Panc1 (cell line): ENCODE data around the gene OARD1.

Experiments
- SIN3A ChIP-seq: IDR thresholded peaks from 2 replicates; pipeline ENCODE4 v1.6.1; 2012; ENCODE audit warnings: low read depth, mild to moderate bottlenecking, low read length, moderate library complexity, borderline replicate concordance; ENCODE audit not compliant: insufficient read depth
- TCF7L2 ChIP-seq: IDR thresholded peaks from 2 replicates; pipeline ENCODE4 v1.6.1; 2011; ENCODE audit warnings: mild to moderate bottlenecking, low read depth, low read length, inconsistent platforms
- TF ChIP-seq, protein P1 (sequence below): fragments of 450-650 bp; IDR thresholded peaks from 2 replicates; pipeline ENCODE4 v1.5.1; 2017; ENCODE audit warnings: mild to moderate bottlenecking
- TF ChIP-seq, protein P2 (sequence below), 2 experiments: IDR thresholded peaks; 2 replicates each; pipeline ENCODE4 v1.6.1; 2011 to 2012; ENCODE audit warnings: low read depth in 2 of 2, control low read depth in 1 of 2, low read length in 1 of 2, mild to moderate bottlenecking in 1 of 2, moderate library complexity in 1 of 2; ENCODE audit not compliant: insufficient read depth in 1 of 2

GRCh38 chr6:41085182-41085581 is 13.0 kb upstream of the OARD1 start:
- TF ChIP-seq TCF7L2 (no peak), SIN3A (no peak)
- TF ChIP-seq, protein P1, sequence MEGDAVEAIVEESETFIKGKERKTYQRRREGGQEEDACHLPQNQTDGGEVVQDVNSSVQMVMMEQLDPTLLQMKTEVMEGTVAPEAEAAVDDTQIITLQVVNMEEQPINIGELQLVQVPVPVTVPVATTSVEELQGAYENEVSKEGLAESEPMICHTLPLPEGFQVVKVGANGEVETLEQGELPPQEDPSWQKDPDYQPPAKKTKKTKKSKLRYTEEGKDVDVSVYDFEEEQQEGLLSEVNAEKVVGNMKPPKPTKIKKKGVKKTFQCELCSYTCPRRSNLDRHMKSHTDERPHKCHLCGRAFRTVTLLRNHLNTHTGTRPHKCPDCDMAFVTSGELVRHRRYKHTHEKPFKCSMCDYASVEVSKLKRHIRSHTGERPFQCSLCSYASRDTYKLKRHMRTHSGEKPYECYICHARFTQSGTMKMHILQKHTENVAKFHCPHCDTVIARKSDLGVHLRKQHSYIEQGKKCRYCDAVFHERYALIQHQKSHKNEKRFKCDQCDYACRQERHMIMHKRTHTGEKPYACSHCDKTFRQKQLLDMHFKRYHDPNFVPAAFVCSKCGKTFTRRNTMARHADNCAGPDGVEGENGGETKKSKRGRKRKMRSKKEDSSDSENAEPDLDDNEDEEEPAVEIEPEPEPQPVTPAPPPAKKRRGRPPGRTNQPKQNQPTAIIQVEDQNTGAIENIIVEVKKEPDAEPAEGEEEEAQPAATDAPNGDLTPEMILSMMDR: no peak
- TF ChIP-seq, protein P2, sequence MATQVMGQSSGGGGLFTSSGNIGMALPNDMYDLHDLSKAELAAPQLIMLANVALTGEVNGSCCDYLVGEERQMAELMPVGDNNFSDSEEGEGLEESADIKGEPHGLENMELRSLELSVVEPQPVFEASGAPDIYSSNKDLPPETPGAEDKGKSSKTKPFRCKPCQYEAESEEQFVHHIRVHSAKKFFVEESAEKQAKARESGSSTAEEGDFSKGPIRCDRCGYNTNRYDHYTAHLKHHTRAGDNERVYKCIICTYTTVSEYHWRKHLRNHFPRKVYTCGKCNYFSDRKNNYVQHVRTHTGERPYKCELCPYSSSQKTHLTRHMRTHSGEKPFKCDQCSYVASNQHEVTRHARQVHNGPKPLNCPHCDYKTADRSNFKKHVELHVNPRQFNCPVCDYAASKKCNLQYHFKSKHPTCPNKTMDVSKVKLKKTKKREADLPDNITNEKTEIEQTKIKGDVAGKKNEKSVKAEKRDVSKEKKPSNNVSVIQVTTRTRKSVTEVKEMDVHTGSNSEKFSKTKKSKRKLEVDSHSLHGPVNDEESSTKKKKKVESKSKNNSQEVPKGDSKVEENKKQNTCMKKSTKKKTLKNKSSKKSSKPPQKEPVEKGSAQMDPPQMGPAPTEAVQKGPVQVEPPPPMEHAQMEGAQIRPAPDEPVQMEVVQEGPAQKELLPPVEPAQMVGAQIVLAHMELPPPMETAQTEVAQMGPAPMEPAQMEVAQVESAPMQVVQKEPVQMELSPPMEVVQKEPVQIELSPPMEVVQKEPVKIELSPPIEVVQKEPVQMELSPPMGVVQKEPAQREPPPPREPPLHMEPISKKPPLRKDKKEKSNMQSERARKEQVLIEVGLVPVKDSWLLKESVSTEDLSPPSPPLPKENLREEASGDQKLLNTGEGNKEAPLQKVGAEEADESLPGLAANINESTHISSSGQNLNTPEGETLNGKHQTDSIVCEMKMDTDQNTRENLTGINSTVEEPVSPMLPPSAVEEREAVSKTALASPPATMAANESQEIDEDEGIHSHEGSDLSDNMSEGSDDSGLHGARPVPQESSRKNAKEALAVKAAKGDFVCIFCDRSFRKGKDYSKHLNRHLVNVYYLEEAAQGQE (IDR thresholded peaks at IDR 0.05; ENCODE audit: insufficient read depth in 1 of 2, low read depth in 2 of 2, low read length in 1 of 2): no peak
